Occipital lobe (tissue), 2 donors: ENCODE results near the gene SEPTIN10. TPM values are rescaled to one million over a fixed set of nuclear protein-coding genes. Genes with fewer than 3 reads are reported as not detected.
"Not testable (repeated sequence)": the region's sequence is repeated elsewhere in the genome, so short reads cannot be mapped to it uniquely, and the experiment has no call there.

Experiments
- DNase-seq: peaks from one replicate; lab custom pipeline; 2025; lab: John Stamatoyannopoulos, UW
- total RNA-seq: library from RNA; depleted of rRNA; stranded (reverse); fragments of >200 nt; gene quantifications from one replicate; pipeline ENCODE4 v1.2.3, GENCODE V29; 2014

The SEPTIN10 gene
- total RNA-seq, 1 donor from 2014 or later = 114 TPM

DNA sequence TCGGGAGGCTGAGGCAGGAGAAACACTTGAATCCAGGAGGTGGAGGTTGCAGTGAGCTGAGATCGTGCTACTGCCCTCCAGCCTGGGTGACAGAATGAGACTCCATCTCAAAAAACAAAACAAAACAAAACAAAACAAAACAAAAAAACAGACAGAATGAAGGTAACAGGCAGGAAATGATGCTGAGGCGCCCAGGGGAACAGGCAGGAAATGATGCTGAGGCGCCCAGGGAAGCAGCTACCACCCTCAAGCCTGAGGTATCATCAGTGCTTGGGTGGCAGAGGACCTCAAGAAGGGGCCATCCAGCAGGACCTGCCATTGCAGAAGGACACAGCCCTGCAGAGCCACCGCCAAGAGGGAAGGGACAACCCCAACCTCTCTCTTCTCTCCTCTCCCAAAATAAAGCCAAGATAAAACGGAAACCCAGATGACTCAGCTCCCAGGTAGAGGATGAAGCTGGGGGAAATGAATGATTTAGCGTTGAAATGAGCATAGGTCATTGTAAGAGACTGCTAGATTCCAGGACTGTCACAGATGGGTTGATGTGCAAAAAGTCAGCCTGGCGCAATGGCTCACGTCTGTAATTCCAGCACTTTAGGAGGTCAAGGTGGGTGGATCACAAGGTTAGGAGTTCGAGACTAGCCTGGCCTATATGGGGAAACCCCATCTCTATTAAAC, 19.7 kb upstream of the SEPTIN10 start:
- no peak for DNase-seq

DNA sequence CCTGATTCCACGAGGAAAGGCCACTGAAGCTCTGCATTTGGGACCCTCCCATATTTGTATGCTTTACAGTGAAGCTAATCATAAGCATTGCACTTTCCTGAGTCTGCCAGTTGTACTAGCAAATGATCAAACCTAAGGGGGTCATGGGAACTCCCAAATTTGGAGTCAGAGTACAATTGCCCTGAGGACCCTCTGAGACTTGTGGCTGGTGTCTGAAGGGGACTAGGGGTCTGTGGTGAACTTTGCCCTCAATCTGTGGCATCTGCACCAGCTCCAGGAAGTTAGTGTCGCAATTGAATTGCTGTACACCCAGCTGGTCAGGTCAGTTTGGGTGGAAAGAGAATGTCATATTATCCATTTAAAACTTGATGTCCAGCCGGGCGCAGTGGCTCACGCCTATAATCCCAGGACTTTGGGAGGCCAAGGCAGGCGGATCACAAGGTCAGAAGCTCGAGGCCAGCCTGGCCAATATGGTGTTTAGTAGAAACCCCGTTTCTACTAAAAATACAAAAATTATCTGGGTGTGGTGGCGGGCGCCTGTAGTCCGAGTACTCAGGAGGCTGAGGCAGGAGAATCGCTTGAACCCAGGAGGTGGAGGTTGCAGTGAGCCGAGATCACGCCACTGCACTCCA, 18.5 kb upstream of the SEPTIN10 start:
- DNase-seq = no peak

DNA sequence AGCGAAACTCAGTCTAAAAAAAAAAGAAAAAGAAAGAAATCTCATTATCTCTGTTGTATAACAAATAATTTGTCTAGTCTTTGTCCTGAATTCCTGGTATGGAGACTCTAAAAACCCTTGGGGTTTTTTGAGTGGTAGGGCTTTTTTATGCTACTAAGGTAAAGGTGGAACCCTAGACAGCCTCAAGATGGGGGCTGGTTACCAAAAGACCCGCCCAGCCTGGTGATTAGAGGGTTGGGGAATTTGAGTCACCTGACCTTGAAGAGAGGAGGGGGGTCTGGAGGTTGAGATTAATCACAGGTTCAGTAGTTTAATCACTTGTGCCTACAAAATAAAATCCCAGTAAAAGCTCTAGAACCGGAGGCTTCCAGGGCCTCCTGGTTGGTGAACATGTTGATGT, 18.0 kb upstream of the SEPTIN10 start:
- DNase-seq = no peak

DNA sequence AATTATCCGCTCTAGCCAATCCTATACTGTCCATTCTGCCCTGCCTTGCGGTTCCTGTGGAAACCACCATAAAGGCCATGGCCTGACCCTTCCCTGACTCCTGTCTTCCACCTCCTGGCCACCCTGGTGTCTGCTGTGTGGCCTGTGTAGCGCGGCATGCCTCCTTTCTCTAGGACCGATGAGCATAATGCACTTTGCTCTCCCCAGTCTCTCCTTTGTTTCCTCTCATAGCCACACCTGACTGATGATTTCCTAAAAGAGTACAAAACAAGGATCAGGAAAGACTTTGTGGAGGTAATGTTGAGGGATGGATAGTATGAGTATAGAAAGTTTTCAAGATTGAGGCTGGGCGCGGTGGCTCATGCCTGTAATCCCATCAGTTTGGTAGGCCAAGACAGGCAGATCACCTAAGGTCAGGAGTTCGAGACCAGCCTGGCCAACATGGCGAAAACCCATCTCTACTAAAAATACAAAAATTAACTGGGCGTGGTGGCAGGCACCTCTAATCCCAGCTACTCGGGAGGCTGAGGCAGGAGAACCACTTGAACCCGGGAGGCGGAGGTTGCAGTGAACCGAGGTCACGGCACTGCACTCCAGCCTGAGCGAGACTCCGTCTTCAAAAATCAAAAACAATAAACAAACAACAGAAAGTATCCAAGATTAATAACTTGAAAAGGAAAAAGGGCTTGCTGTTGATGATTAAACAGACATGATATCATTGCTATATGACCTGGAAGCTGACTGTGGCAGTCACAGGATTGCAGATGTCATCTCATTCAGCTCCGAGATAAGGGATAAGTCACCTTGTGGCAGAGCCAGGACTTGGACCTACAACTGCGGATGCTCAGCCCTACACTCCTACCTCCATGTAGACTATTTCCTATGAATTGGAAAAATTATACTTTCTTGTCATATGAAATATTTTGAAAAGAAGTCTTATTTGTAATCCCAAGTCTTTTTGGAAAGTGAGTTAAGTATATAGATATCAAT, 17.0 kb upstream of the SEPTIN10 start:
- DNase-seq = no peak

DNA sequence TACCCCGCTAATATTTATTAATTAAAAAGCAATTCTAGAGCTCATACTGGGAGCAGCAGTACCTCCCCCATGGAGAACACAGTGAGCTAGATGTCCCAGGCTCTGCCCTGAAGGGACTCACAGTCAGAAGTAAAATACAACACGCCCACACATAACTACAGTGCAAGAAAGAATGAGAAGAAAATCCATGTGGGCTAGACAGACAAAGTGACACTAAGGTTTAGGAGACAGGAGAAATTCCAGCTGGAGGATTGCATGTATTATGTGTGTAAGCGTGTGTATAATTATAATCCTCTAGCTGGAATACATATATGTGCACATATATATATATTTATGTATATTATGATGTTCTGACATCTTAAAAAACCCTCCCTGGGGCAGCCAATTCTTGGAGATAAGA, 16.1 kb upstream of the SEPTIN10 start:
- DNase-seq = no peak

DNA sequence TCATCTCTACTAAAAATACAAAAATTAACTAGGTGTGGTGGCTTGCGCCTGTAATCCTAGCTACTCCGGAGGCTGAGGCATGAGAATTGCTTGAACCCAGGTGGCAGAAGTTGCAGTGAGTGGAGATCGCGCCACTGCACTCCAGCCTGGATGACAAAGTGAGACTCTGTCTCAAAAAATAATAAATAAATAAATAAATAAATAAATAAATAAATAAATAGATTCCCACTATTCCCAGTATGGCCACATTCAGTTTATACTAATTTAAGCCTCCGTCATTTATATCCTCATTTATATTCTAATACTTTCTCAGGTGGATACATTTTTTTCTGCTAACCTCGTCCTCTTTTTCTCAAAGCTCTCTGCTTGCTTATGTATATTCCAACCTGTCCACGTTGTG, 14.6 kb upstream of the SEPTIN10 start:
- not testable (repeated sequence) for DNase-seq

DNA sequence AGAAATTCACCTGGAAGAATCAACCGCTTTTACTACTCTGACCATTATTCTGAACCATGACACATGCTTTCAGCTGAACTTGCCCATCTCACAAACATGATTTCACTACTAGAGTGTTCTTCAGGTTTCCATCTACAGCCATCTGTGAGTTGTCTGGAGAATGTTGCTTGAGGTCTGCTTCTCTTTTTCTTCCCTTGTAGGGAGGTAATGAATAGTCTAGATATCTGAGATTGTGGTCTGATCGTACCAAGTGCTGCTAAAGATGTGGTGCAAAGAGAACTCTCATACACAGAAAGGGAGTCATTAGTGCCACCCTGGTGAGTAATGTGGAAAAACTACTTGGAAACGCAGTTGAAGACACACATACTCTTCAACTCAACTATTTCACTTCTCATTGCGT, 10.6 kb upstream of the SEPTIN10 start:
- DNase-seq = no peak

DNA sequence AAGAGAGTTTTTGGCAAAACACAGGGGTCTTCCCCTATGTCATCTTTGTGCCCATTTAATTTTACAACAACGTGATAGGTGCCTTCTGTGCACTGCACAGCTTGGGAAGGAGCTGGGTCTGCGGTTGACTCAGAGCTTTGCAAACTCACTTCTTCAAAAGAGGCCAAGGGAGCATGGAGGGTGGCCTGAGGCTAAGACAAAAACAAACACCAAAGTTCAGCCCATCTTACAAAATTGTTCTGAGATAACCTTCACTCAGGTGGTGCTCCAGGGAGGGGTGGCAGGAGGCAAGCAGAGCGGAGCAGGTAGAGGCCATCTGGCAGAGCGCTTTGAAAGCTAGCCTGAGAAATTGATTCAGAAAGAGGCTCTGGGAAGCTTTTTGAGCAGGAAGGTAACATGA, 10.2 kb upstream of the SEPTIN10 start:
- no peak for DNase-seq

DNA sequence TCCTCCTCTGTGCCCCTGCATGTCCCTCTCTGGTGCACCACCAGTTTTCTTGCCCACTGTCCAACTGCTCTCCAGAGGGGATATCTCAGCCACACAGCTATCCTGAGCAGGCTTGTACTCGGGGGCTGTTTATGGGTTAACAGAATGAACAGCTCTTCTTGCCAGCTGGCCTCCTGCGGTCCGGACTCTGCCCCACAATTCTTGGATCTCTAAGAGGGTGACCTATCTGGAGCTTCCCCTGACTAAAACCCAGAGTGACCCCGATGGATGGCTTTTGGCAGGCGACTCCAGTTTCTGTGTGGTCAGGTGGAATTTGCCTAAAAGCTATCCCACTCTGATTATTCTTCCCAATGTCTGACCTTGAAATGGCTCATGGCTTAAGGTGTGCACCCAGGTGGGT, 9.5 kb upstream of the SEPTIN10 start:
- DNase-seq = no peak

DNA sequence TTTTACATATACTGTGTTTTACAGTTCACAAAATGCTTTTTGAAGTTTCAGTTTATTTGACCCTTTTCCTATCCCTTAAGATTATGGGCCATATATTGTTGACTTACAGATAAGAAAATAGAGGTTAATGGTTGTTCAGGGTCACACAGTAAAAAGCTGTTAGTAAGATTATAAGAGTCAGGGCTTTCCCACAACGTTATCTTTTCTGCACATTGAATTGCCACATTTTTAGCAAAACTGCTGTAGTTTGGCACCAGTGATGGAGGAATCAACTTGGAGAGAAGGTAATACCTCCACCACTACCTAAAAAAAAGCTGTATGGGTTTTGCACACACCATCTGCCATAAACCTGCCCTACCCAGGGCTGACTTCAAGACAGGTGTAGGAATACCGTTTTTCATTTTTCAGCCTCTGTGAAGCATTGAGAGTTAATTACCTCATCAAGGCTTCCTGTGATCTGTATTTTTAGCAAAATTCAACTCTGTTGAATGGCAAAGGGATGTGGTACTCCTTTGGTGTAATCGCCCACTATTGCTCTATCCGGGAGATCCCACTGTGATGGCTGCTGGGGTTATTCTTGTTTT, 5.4 kb upstream of the SEPTIN10 start:
- no peak for DNase-seq

DNA sequence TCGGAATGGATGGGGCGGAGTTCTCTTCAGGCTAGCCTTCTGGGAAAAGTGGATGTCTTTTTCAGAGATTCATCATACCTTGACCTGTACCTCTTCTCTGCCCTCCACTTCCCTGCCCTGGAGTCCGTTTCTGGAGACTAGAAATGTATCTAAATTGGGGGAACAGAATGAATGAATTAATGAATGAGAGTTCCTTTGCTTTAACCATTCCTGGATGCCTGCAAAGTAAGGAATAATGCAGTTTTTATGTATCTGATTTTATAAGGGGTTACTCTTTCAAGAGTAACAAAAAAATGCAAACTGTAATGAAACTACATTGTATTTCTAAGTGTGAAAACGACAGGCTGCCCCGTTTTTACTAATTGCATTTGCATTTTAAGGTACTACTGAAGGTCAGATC, 2.4 kb upstream of the SEPTIN10 start:
- DNase-seq = no peak

DNA sequence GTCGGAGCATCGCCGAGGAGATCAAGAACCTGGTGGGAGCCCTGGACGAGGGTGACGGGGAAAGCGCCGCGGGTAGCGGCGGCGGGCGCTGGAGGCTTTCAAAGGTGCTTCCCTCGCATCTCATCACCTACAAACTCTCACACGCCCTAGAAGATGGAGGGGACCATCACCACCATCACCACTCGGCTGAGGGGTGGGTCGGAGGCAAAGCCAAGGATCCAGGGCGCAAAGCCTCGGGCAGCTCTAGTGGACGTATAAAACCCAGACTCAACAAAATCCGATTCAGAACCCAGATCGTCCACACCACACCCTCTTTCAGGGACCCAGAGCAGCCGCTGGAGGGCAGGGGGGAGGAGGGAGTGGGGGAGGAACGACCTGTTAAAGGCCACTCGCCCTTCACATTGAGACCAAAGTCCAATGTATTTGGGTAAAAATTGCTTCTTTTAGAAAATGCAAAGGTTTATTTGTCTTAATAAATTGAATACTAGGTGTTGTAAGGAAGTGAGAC, 1.9 kb upstream of the SEPTIN10 start:
- DNase-seq = no peak

DNA sequence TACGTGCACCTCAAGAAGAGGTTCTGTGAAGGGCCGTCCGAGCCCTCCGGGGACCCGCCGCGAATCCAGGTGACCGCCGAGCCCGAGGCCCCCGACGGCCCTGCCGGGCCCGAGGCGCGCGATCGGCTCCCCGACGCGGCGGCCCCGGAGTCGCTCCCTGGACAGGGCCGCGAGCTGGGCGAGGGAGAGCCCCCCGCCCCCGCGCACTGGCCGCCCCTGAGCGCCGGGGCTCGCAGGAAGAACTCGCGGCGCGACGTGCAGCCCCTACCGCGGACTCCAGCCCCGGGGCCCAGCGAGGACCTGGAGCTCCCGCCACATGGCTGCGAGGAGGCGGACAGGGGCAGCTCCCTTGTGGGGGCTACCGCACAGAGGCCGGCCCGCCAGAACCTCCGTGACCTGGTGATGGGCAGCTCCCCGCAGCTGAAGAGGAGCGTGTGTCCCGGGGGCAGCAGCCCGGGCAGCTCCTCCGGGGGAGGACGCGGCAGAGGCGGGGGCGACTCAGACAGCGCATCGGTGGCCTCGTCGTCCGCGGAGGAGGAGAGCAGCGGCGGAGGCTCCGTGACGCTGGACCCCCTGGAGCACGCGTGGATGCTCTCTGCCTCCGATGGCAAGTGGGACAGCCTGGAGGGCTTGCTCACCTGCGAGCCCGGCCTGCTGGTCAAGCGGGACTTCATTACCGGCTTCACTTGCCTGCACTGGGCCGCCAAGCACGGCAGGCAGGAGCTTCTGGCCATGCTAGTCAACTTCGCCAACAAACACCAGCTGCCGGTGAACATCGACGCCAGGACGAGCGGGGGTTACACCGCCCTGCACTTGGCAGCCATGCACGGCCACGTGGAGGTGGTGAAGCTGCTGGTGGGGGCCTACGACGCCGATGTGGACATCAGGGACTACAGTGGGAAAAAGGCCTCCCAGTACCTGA, 1.2 kb upstream of the SEPTIN10 start:
- DNase-seq = no peak

DNA sequence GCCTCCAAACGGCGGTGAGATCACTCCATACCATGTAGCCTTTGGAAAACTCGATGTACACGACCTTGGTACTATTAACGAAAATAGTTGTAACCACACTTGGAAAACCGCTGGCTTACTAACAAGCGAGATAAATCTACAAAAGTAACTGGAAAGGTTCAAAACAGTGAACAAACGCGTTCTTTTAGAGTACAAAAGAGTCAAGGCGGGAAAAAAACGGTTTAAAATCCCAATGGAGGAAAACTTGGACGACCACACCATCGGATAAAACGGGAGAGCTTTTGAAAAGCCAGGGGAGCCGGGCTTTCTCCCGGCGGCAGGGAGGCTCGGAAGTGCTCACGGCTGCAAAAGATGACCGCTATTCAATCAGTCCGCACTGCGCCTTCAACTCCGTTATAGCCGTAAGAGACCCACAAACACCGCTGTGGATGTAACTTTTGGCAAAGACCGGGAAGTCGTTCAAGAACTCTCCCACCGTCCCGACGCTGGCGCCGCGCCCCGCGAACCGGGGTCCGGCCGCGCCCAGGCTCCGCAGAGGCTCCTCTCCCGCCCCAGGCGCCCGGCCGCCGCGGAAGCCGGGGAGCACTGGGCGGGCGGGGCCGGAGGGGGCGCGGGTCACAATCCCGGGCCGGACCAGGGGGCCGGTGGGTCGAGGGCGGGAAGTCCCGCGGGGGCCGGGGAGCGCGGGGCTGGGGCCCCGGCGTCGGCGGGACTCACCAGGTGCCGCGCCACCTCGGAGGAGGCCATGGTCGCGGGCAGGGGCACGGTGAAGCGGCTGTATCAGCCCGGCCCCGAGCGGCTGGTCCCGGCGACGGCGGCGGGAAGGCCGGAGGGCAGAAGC, 465 bp downstream of the SEPTIN10 start:
- no peak for DNase-seq

DNA sequence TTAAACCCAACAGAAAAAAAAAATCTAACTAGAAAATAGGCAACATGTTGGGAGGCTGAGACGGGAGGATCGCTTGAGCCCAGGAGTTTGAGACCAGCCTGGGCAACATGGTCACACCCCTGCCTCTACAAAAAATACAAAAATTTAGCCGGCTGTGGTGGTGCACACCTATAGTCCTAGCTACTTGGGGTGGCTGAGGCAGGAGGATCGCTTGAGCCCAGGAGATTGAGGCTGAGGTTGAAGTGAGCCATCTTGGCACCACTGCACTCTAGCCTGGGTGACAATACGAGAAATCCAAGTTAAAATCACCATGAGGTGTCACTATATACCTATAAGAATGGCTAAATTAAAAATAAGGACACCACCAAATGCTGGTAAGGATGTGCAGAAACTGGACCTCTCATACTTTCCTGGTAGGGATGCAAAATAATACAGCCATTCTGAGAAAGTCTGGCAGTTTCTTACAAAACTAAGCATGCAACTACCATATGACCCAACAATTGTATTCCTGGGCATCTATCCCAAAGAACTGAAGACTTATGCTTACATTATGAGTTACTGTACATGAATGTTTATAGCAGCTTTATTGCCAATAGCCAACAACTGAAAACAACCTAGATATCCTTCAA, 2.2 kb downstream of the SEPTIN10 start:
- DNase-seq = no peak

DNA sequence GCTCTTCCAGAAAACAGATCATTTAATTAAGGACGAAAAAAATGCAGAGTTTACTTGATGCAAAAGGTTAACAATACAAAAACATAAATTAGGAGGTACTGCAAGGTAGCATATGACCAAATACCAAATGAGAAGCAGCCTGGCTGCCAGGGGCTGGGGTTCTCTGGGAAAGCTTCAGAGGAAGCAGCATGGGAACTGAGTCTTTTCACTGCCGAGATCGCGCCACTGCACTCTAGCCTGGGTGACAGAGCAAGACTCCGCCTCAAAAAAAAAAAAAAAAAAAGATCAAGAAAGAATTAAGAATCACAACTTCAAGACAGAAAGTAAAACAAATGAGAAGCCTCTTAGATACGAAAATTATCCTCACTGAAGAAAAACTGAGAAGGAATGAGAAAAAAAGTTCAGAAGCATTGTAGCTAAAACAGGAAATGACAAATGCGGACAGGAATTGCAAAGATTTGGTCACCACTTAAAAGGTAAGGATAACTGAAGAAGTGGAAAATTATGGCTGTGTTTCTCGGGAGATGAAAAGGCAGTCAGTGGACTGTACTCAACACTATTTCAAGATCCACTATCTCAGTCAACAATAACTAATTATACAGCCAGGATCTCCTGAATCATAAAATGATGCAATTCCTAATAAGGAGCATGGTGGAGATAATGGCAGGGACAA, 4.3 kb downstream of the SEPTIN10 start:
- no peak for DNase-seq

DNA sequence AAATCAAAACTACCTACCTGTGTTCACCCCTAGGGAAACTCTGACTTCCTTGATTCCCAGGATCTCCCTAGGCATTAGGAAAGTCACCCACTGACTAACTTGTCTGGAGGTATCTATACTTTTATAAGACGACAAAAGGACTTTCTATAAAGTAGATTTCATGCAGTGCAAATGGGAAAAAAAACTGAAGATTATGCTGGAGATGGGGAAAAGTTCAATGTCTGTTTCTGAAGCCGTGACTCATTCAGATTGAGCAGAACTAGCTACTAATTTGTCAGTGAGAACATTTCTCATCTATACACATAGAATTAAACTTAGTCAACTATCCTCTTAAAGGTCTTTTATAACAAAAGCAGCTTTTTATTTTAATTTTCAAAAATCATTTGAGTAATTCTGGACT, 6.0 kb downstream of the SEPTIN10 start:
- DNase-seq = no peak

DNA sequence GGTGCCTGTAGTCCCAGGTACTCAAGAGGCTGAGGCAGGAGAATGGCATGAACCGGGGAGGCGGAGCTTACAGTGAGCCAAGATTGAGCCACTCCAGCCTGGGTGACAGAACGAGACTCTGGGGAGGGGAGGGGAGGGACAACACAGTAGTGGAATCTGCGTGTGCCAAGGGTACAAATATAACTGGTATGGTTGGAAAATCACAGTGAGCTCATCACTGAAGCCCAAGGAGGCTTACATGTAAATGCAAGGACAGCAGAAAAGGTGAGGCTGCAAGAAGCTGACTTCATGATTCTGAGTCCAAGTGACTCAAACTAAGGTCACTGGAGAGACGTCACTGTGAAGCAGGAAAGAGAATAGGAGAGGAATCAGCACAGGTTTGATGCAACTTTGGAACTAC, 9.2 kb downstream of the SEPTIN10 start:
- DNase-seq = no peak
